ENCODE results near the gene HIF1A.
"Not testable (repeated sequence)": the region's sequence is repeated elsewhere in the genome, so short reads cannot be mapped to it uniquely, and the experiment has no call there.

Gene HIF1A

DNA sequence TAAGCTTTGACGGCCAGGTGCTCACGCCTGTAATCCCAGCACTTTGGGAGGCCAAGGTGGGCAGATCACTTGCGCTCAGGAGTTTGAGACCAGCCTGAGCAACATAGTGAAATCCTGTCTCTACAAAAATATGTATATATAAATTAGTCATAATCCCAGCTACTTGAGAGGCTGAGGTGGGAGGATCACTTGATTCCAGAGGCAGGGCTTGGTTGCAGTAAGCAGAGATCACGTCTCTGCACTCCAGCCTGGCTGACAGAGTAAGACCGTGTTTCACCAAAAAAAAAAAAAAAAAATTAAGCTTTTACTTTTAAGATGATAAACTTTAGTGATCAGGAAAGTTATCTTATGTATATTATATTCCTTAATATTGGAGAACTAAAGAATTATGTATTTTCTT lies 48.9 kb downstream of the HIF1A start:
- in situ Hi-C loops (cut with MboI; ENCODE audit: low sequenced_read_pairs), result no loop called here

- in situ Hi-C loops (cut with MboI; ENCODE audit: low sequenced_read_pairs), result not testable (repeated sequence)
Measured at GRCh38 chr14:61746346-61746745, 51.0 kb downstream of the HIF1A start.

- in situ Hi-C loops (cut with MboI; ENCODE audit: low sequenced_read_pairs), result no loop called here
Measured at GRCh38 chr14:61746881-61747280, 51.6 kb downstream of the HIF1A start.

DNA sequence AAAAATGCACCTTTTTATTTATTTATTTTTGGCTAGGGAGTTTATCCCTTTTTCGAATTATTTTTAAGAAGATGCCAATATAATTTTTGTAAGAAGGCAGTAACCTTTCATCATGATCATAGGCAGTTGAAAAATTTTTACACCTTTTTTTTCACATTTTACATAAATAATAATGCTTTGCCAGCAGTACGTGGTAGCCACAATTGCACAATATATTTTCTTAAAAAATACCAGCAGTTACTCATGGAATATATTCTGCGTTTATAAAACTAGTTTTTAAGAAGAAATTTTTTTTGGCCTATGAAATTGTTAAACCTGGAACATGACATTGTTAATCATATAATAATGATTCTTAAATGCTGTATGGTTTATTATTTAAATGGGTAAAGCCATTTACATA lies 52.0 kb downstream of the HIF1A start:
- in situ Hi-C loops (cut with MboI; ENCODE audit: low sequenced_read_pairs), result no loop called here

- in situ Hi-C loops (cut with MboI; ENCODE audit: low sequenced_read_pairs), result no loop called here
Measured at GRCh38 chr14:61749264-61749663, 54.0 kb downstream of the HIF1A start.

GRCh38 chr14:61749867-61750266 lies 54.6 kb downstream of the HIF1A start:
- in situ Hi-C loops (cut with MboI; ENCODE audit: low sequenced_read_pairs), result no loop called here

GRCh38 chr14:61750708-61751474 lies 55.6 kb downstream of the HIF1A start:
- in situ Hi-C loops (cut with MboI; ENCODE audit: low sequenced_read_pairs), result no loop called here

- in situ Hi-C loops (cut with MboI; ENCODE audit: low sequenced_read_pairs), result no loop called here
Measured at GRCh38 chr14:61751475-61751989, 56.2 kb downstream of the HIF1A start.

GRCh38 chr14:61752626-61753025 lies 57.3 kb downstream of the HIF1A start:
- in situ Hi-C loops (cut with MboI; ENCODE audit: low sequenced_read_pairs), result no loop called here

- in situ Hi-C loops (cut with MboI; ENCODE audit: low sequenced_read_pairs), result no loop called here
Measured at GRCh38 chr14:61753631-61754030, 58.3 kb downstream of the HIF1A start.

DNA sequence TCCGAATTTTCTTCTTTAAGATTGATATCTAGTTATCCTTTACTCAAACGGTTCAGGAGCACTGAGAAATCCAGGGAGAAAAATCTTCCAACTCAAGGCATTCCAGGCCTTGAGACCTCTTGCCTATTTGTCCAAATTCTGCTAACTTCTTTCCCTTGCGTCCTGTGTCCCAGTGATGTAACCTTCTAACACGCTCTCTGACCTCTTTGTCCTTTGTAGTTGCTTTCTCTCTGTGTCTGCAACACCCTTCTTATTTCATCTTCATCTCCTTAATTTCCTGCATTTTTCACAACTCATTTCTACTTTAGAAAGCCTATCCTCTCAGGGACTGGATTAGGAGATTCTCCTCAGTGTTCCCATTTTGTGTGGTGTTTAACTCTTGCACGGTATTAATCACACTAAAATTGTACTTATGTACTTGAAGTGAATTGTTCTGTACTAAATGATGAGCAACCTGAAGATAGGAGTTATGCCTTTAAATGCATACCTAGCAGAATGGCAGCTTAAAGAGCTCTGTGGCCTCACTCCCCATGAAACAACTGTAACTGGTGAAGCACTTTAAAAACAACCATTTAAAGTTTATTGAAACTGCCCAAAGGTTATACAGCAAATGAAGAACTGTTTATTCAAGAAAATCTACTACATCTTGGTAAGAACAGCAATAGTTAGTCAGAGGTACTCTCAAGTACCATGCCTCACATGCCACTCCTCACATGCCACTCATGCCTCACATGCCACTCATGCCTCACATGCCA lies 59.5 kb downstream of the HIF1A start:
- in situ Hi-C loops (cut with MboI; ENCODE audit: low sequenced_read_pairs), result no loop called here

DNA sequence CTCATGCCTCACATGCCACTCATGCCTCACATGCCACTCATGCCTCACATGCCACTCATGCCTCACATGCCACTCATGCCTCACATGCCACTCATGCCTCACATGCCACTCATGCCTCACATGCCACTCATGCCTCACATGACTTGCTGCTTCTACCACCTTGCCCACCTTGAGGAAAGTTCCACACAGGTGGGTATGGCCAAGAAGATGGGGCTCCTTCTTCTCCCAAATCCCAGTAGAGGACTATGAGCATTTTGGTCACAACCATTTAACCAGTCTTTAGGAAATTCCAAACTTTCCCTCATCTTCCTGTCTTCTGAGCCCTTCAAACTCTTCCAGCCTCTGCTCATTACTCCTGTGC lies 60.0 kb downstream of the HIF1A start:
- in situ Hi-C loops (cut with MboI; ENCODE audit: low sequenced_read_pairs), result not testable (repeated sequence)

- in situ Hi-C loops (cut with MboI; ENCODE audit: low sequenced_read_pairs), result no loop called here
Measured at GRCh38 chr14:61756135-61756534, 60.8 kb downstream of the HIF1A start.

DNA sequence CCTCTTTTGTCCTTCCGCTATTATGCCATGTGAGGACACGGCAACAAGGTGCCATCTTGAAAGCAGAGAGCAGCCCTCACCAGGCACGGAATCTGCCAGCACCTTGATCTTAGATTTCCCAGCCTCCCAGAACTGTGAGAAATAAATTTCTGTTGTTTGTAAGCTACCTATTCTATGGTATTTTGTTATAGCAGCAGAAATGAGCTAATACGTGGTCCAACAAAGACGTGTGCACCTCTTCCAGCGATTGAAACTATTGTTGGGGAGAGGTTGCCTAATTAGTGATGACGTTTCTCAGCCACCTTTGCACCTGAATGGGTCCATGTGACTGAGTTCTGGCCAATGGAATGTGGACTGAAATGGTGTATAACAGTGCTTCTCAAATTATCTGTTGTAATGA lies 64.6 kb downstream of the HIF1A start:
- in situ Hi-C loops (cut with MboI; ENCODE audit: low sequenced_read_pairs), result no loop called here

DNA sequence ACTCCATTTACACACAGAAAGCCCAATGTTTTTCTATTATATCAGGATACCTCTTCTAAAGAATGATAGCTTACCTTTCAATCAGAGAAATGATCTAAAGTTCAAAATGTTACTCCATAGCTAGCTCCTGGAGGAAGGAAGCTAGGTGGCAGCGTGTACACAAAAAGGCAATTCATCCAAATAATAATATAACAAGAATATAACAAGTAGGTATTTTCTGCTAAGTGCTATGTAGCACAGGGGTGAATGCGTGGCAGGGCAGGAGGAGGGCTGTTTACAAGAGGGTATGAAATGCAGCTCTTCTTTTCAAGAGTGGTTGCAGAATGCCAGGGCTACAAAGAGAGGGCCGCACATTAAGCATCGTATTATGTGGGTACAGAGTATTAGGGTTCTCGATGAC lies 66.2 kb downstream of the HIF1A start:
- in situ Hi-C loops (cut with MboI; ENCODE audit: low sequenced_read_pairs), result no loop called here

DNA sequence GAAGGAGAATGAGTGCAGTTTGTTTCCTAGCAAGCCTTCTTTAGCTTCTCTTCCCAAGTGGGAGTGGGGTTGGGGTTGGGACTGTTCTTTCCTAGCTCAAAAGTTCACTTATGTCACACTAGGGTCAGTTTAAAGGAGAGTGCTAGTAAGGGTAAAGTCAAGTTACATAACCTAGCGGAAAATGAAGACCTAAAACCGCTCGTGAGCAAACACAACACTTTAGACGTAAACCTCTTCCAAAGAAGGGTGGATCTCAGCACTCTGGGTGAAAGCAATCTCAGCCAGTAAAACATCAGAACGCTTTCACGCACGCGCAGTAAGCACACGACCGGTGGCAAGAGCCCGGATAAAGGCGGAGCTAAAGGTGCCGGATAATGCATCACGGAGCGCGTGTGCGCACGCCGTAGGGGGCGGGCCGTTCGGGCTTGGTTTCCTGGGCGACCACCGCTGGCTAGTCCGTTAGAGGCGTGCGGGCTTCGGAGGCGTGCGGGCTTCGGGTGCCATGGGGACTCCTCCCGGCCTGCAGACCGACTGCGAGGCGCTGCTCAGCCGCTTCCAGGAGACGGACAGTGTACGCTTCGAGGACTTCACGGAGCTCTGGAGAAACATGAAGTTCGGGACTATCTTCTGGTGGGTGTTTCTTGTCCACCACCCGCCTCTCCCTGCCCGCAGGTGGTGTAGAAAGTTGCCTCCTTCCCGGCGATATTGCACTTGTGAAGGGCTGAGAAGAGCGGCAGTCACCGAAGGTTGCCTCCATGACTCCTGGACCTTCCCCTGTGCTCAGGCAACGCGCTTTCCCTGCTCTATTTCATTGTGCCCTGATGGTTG lies 66.9 kb downstream of the HIF1A start, which contains the start of gene SNAPC1:
TSS of gene SNAPC1 (plus strand) at position 462 of the 828 bp plus-strand sequence. CDS start at position 503, 41 bp downstream.
- in situ Hi-C loops (cut with MboI; ENCODE audit: low sequenced_read_pairs), result no loop called here

GRCh38 chr14:61764342-61765122 lies 69.2 kb downstream of the HIF1A start:
- in situ Hi-C loops (cut with MboI; ENCODE audit: low sequenced_read_pairs), result no loop called here

DNA sequence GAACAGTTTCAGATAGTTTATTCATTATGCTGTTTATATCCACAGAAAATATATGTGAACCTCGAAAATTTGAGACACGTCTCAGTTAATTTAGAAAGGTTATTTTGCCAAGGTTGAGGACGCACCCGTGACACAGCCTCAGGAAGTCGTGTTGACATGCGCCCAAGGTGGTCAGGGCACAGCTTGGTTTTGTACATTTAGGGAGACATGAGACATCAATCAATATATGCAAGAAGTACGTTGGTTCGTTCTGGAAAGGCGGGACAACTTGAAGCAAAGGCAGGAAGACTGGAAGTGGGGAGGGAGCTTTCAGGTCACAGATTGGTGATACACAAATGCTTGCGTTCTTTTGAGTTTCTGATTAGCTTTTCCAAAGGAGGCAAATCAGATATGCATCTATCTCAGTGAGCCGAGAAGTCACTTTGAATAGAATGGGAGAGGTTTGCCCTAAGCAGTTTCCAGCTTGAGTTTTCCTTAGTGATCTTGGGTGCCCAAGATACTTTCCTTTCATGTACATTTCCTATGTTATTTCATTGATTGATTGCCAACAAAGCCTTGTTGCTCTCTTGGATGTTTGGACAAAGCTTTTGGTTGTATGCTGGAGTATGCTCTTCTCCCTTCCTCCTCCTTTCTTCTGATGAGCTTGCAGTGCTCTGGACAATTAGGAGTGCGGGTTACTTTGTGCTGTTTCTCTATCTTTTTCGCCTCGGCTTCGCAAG lies 70.1 kb downstream of the HIF1A start:
- in situ Hi-C loops (cut with MboI; ENCODE audit: low sequenced_read_pairs), result no loop called here

DNA sequence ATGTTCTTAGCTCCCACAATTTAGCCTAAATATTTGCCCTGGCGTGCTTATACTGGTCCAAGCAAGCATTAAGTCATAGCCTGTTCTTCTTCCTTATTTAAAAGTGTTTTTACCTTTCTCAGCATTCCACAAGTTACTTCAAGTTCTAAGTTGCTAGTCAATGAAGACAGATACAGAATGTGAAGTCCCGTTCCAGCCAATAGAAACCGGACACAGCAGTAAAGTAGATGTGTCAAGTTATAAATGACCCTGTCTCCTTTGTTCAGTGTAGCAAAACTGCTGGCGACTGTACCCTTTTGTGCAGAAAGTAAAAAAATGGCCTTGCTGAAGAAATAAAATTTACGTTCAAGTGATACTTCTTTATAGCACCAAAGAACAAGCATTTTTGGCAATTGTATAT lies 70.8 kb downstream of the HIF1A start:
- in situ Hi-C loops (cut with MboI; ENCODE audit: low sequenced_read_pairs), result no loop called here

- in situ Hi-C loops (cut with MboI; ENCODE audit: low sequenced_read_pairs), result no loop called here
Measured at GRCh38 chr14:61768240-61768639, 72.9 kb downstream of the HIF1A start.

All from HL-60/S4 treated with retinoic acid at 250 ng/mL for 4 days and 3 days (cell line).